Stomach (tissue), 9 donors: ENCODE measurements around the gene TLNRD1. TPM values are rescaled to one million over a fixed set of nuclear protein-coding genes. Genes with fewer than 3 reads are reported as not detected.

Experiments
- DNase-seq, 2 donors: peaks; one replicate each; pipeline versions ENCODE4 v3.0.0 to v3.0.0-alpha.2; 2013 to 2019
- H3K27ac ChIP-seq, 5 donors: fragments of 200-600 bp in 4 of 5; sonication (generic) in 4 of 5; one replicate each; pipeline ENCODE4 v1.5.1; 2013 to 2019; ENCODE audit warnings: mild to moderate bottlenecking in 1 of 5, moderate library complexity in 1 of 5
- H3K27me3 ChIP-seq, 3 donors: fragments of 200-600 bp; sonication (generic); one replicate each; pipeline ENCODE4 v1.5.1; 2017 to 2019; ENCODE audit warnings: mixed run types in 1 of 3
- H3K36me3 ChIP-seq, 4 donors: fragments of 200-600 bp; sonication (generic); 1 replicate in 3 of 4; 2 replicates in 1 of 4; pipeline ENCODE4 v1.5.1; 2016 to 2019
- H3K4me1 ChIP-seq, 4 donors: fragments of 200-600 bp; sonication (generic); one replicate each; pipeline ENCODE4 v1.5.1; 2016 to 2019
- H3K4me3 ChIP-seq, 4 donors: fragments of 200-600 bp; sonication (generic) in 3 of 4; one replicate each; pipeline ENCODE4 v1.5.1; 2016 to 2019; ENCODE audit warnings: mild to moderate bottlenecking in 1 of 4
- H3K9me3 ChIP-seq, 4 donors: fragments of 200-600 bp; sonication (generic); one replicate each; pipeline ENCODE4 v1.5.1; 2016 to 2019
- EP300 ChIP-seq: sonication (generic); formaldehyde crosslinking; IDR thresholded peaks from one replicate; pipeline ENCODE4 v1.6.1; 2017; ENCODE audit warnings: antibody characterized with exemption
- POLR2A ChIP-seq, 4 donors: fragments of 450-650 bp; IDR thresholded peaks; one replicate each; pipeline ENCODE4 v1.6.1; 2016; ENCODE audit warnings: antibody characterized with exemption in 4 of 4, control low read depth in 2 of 4, mild to moderate bottlenecking in 1 of 4, moderate library complexity in 1 of 4
- POLR2AphosphoS5 ChIP-seq, 3 donors: sonication (generic); formaldehyde crosslinking; IDR thresholded peaks; one replicate each; pipeline ENCODE4 v1.6.1; 2016; ENCODE audit warnings: antibody characterized with exemption in 3 of 3
- WGBS, 5 donors: extraction: QIAGEN DNeasy Blood & Tissue Kit in 3 of 5; methylation state at CpG; one replicate each; pipeline versions ENCODE4 v1.1.5 to v1.1.7; 2013 to 2018; 5-methylcytosine and 5-hydroxymethylcytosine counted together
- intact Hi-C: fragments of 100-400 bp; cut with DNase I; formaldehyde crosslinking; loops from one replicate; pipeline ENCODE4 v1.15.1; 2023; ENCODE audit warnings: low total_unique reads
- polyA plus RNA-seq, 3 donors: library from polyadenylated mRNA; stranded (reverse); fragments of 200-250 nt; gene quantifications; one replicate each; pipeline ENCODE4 v1.2.3, GENCODE V29; 2013
- total RNA-seq, 5 donors: library from RNA; depleted of rRNA; stranded (reverse); fragments of >200 nt; gene quantifications; one replicate each; pipeline versions ENCODE4 v1.1.0 to v1.2.3, GENCODE V29; 2014 to 2016
- TF ChIP-seq, protein P1 (sequence below), 7 experiments: fragments of 450-650 bp in 4 of 7; fragments of 200-600 bp in 3 of 7; sonication (generic) in 3 of 7; IDR thresholded peaks; one replicate each; pipeline ENCODE4 v1.5.1; 2016 to 2019; ENCODE audit warnings: antibody characterized with exemption in 7 of 7, control low read depth in 2 of 7, mild to moderate bottlenecking in 1 of 7
- donor health status: healthy with polysubstance abuse.
- donor health status: Bipolar disorder and iron deficiency.
- donor health status: healthy.

TLNRD1 gene
- total and polyA plus RNA-seq, 8 donors, result 1.8 to 88.3 (median 10.0) TPM

DNA sequence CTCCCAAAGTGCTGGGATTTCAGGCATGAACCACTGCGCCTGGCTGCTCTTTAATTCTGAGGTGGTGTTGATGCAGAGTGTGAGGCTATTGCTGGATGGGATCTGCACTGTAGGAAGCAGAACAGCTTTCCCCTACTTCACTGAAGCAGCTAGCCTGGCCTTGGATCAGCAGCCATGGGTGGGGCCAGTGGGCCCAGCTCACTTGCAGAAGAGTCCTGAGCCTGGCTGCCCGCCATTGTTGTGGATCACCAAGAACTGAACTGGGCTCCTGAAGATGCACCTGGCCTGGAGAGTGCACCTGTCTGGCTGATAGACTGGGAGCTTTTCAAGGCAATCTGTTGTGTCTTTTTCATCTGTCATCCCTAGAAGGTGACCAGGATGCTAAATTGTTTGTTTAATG, 11.9 kb downstream of the TLNRD1 start:
- H3K4me1 ChIP-seq, result peaks cover 5 to 21% (median 13%) of the 10 kb centered on the region in 4 donors
- 80 to 97% (median 94%) methylated on average over 1 to 2 of the region's 2 CpGs for WGBS, 5 donors
- no peak for TF ChIP-seq POLR2A (IDR thresholded peaks at IDR 0.05)
- TF ChIP-seq, protein P1, sequence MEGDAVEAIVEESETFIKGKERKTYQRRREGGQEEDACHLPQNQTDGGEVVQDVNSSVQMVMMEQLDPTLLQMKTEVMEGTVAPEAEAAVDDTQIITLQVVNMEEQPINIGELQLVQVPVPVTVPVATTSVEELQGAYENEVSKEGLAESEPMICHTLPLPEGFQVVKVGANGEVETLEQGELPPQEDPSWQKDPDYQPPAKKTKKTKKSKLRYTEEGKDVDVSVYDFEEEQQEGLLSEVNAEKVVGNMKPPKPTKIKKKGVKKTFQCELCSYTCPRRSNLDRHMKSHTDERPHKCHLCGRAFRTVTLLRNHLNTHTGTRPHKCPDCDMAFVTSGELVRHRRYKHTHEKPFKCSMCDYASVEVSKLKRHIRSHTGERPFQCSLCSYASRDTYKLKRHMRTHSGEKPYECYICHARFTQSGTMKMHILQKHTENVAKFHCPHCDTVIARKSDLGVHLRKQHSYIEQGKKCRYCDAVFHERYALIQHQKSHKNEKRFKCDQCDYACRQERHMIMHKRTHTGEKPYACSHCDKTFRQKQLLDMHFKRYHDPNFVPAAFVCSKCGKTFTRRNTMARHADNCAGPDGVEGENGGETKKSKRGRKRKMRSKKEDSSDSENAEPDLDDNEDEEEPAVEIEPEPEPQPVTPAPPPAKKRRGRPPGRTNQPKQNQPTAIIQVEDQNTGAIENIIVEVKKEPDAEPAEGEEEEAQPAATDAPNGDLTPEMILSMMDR (IDR thresholded peaks at IDR 0.05), result no peak
- TF ChIP-seq EP300, result no peak
- no peak for TF ChIP-seq POLR2AphosphoS5 (IDR thresholded peaks at IDR 0.05)
- no peaks in the 10 kb centered on the region for H3K9me3 ChIP-seq
- no peak overlapping the region for H3K27ac ChIP-seq
- H3K27me3 ChIP-seq, result no peaks in the 10 kb centered on the region
- H3K36me3 ChIP-seq, result no peaks in the 10 kb centered on the region
- H3K4me3 ChIP-seq, result no peak overlapping the region
- DNase-seq, result no peak
- intact Hi-C loops, result no loop called here

GRCh38 chr15:81013396-81013929, 12.7 kb downstream of the TLNRD1 start:
- TF ChIP-seq, protein P1 (IDR thresholded peaks at IDR 0.05), result no peak
- H3K4me3 ChIP-seq, result no peak overlapping the region
- no peaks in the 10 kb centered on the region for H3K36me3 ChIP-seq
- peaks cover 0 to 18% (median 8%) of the 10 kb centered on the region in 4 donors for H3K4me1 ChIP-seq
- intact Hi-C loops, result no loop called here
- H3K27ac ChIP-seq, result no peak overlapping the region
- 63 to 80% (median 75%) methylated on average over 4 of the region's 4 CpGs for WGBS, 5 donors
- H3K27me3 ChIP-seq, result no peaks in the 10 kb centered on the region
- no peaks in the 10 kb centered on the region for H3K9me3 ChIP-seq
- no peak for DNase-seq

DNA sequence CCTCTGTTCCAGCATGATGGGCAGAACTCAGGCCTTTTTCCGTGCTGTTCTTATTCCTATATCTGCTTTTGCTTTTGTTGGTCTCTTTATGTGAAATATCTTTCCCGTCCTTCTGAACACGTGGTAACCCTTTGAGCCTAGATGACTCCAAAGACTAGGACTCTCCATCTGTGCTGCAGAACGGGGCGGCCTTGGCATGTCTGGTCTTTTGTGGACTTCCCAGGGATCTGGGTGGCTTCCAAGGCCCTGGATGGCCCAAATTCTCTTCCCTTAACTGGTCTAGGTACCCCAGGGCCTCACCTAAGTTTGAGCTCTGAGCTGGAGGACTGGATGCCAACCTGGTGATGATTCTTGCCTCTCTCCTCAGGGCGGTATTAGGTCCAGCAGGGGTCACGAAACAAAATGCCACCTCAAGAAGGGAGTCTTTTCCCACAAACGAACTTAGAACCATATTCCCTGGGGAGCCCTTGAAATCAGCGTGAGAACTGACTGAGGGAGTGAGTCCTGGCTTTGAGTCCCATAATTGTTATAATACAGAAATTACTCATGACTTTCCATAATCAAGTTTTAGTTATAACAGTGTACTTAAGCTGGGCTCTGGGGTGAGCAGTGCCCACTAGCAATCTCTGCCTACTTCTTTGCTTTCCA, 13.8 kb downstream of the TLNRD1 start:
- no peak for DNase-seq
- no peaks in the 10 kb centered on the region for H3K9me3 ChIP-seq
- no peak overlapping the region for H3K4me3 ChIP-seq
- 87 to 96% (median 92%) methylated on average over 9 of the region's 9 CpGs for WGBS, 5 donors
- H3K36me3 ChIP-seq, result no peaks in the 10 kb centered on the region
- TF ChIP-seq POLR2AphosphoS5 (IDR thresholded peaks at IDR 0.05) (no peak), POLR2A (IDR thresholded peaks at IDR 0.05) (no peak), EP300 (no peak)
- TF ChIP-seq, protein P1 (IDR thresholded peaks at IDR 0.05), result no peak
- no peaks in the 10 kb centered on the region for H3K27me3 ChIP-seq
- peaks cover 0 to 18% (median 8%) of the 10 kb centered on the region in 4 donors for H3K4me1 ChIP-seq
- intact Hi-C loops, result no loop called here
- H3K27ac ChIP-seq, result no peak overlapping the region

GRCh38 chr15:81015621-81016488, 15.1 kb downstream of the TLNRD1 start:
- H3K9me3 ChIP-seq, result no peaks in the 10 kb centered on the region
- no peaks in the 10 kb centered on the region for H3K36me3 ChIP-seq
- 58 to 72% (median 65%) methylated on average over 8 of the region's 8 CpGs for WGBS, 5 donors
- intact Hi-C loops, result no loop called here
- no peak for DNase-seq
- TF ChIP-seq POLR2AphosphoS5 (IDR thresholded peaks at IDR 0.05) (no peak), POLR2A (IDR thresholded peaks at IDR 0.05) (no peak), EP300 (no peak)
- TF ChIP-seq, protein P1 (IDR thresholded peaks at IDR 0.05), result no peak
- H3K4me3 ChIP-seq, result no peak overlapping the region
- H3K27me3 ChIP-seq, result no peaks in the 10 kb centered on the region
- peak overlapping the region in 1 of 5 donors; percentile 31 for H3K27ac ChIP-seq
- H3K4me1 ChIP-seq, result peaks cover 0 to 18% (median 8%) of the 10 kb centered on the region in 4 donors
